Measurements from ENCODE around the gene LRCOL1.

The LRCOL1 gene

GRCh38 chr12:132617822-132618682 is 7.7 kb upstream of the LRCOL1 start:
- H3K9me2 ChIP-seq (replicated peaks; ENCODE audit: low read depth, low read length) = no peaks in the 10 kb centered on the region
- H3K79me2 ChIP-seq (ENCODE audit: insufficient read depth, low read length) = no peaks in the 10 kb centered on the region
- no peak overlapping the region for H2AFZ ChIP-seq (ENCODE audit: low read length)
- H3K4me3 ChIP-seq (ENCODE audit: low read length, poor library complexity, severe bottlenecking) = no peak overlapping the region
- no peak overlapping the region for H3K4me2 ChIP-seq (ENCODE audit: low read depth, low read length, poor library complexity, severe bottlenecking)
- H3K27me3 ChIP-seq (ENCODE audit: insufficient read depth, low read length, poor library complexity, severe bottlenecking) = no peaks in the 10 kb centered on the region
- no peaks in the 10 kb centered on the region for H4K20me1 ChIP-seq (ENCODE audit: insufficient read depth, low read length, poor library complexity, severe bottlenecking)
- no peak overlapping the region for H3K9ac ChIP-seq (ENCODE audit: low read depth, low read length, poor library complexity, severe bottlenecking)
- peaks cover 15% of the 10 kb centered on the region; the same call in 1 of the 2 replicates for H3K9me3 ChIP-seq (ENCODE audit: insufficient read depth, low read depth, low read length)
- TF ChIP-seq EZH2phosphoT487 (IDR thresholded peaks at IDR 0.05; ENCODE audit: borderline replicate concordance) (no peak), CTCF (conservative IDR thresholded peaks at IDR 0.05; ENCODE audit: low read length) (no peak)
- no peaks in the 10 kb centered on the region; the same call in 1 of the 2 replicates for H3K36me3 ChIP-seq (ENCODE audit: insufficient read depth, low read length)
- no peaks in the 10 kb centered on the region for H3F3A ChIP-seq (ENCODE audit: low read depth)
- H3K4me1 ChIP-seq (ENCODE audit: insufficient read depth, low read length, poor library complexity, severe bottlenecking) = peaks cover 3% of the 10 kb centered on the region

GRCh38 chr12:132617135-132617701 is 6.8 kb upstream of the LRCOL1 start:
- H3K4me2 ChIP-seq (ENCODE audit: low read depth, low read length, poor library complexity, severe bottlenecking) = no peak overlapping the region

GRCh38 chr12:132615579-132616038 is 5.2 kb upstream of the LRCOL1 start:
- Histone ChIP-seq H3K79me2 (ENCODE audit: insufficient read depth, low read length) (no peaks in the 10 kb centered on the region), H3K9ac (ENCODE audit: low read depth, low read length, poor library complexity, severe bottlenecking) (no peak overlapping the region), H3K9me3 (ENCODE audit: insufficient read depth, low read depth, low read length) (peaks cover 15% of the 10 kb centered on the region; the same call in 1 of the 2 replicates), H4K20me1 (ENCODE audit: insufficient read depth, low read length, poor library complexity, severe bottlenecking) (no peaks in the 10 kb centered on the region), H3F3A (ENCODE audit: low read depth) (no peaks in the 10 kb centered on the region), H3K9me2 (replicated peaks; ENCODE audit: low read depth, low read length) (no peaks in the 10 kb centered on the region), H2AFZ (ENCODE audit: low read length) (no peak overlapping the region), H3K4me1 (ENCODE audit: insufficient read depth, low read length, poor library complexity, severe bottlenecking) (peaks cover 3% of the 10 kb centered on the region), H3K4me2 (ENCODE audit: low read depth, low read length, poor library complexity, severe bottlenecking) (no peak overlapping the region), H3K36me3 (ENCODE audit: insufficient read depth, low read length) (no peaks in the 10 kb centered on the region), H3K27me3 (ENCODE audit: insufficient read depth, low read length, poor library complexity, severe bottlenecking) (no peaks in the 10 kb centered on the region), H3K4me3 (ENCODE audit: low read length, poor library complexity, severe bottlenecking) (no peak overlapping the region)
- TF ChIP-seq CTCF (conservative IDR thresholded peaks at IDR 0.05; ENCODE audit: low read length) (no peak), EZH2phosphoT487 (IDR thresholded peaks at IDR 0.05; ENCODE audit: borderline replicate concordance) (no peak)

More at GRCh38 chr12:132617135-132617701, 6.8 kb upstream of the LRCOL1 start:
- H3K4me3 ChIP-seq (ENCODE audit: low read length, poor library complexity, severe bottlenecking) = no peak overlapping the region
- H3K4me1 ChIP-seq (ENCODE audit: insufficient read depth, low read length, poor library complexity, severe bottlenecking) = peaks cover 3% of the 10 kb centered on the region
- no peaks in the 10 kb centered on the region for H3K9me2 ChIP-seq (replicated peaks; ENCODE audit: low read depth, low read length)
- H3K79me2 ChIP-seq (ENCODE audit: insufficient read depth, low read length) = no peaks in the 10 kb centered on the region
- H3K9me3 ChIP-seq (ENCODE audit: insufficient read depth, low read depth, low read length) = peaks cover 15% of the 10 kb centered on the region; the same call in 1 of the 2 replicates
- no peaks in the 10 kb centered on the region for H3K36me3 ChIP-seq (ENCODE audit: insufficient read depth, low read length)
- no peak overlapping the region for H2AFZ ChIP-seq (ENCODE audit: low read length)
- TF ChIP-seq EZH2phosphoT487 (IDR thresholded peaks at IDR 0.05; ENCODE audit: borderline replicate concordance) (no peak), CTCF (conservative IDR thresholded peaks at IDR 0.05; ENCODE audit: low read length) (no peak)
- no peaks in the 10 kb centered on the region for H4K20me1 ChIP-seq (ENCODE audit: insufficient read depth, low read length, poor library complexity, severe bottlenecking)
- no peak overlapping the region for H3K9ac ChIP-seq (ENCODE audit: low read depth, low read length, poor library complexity, severe bottlenecking)
- H3K27me3 ChIP-seq (ENCODE audit: insufficient read depth, low read length, poor library complexity, severe bottlenecking) = no peaks in the 10 kb centered on the region
- H3F3A ChIP-seq (ENCODE audit: low read depth) = no peaks in the 10 kb centered on the region
